A673 (cell line): ENCODE results near the gene ST8SIA3. TPM values are rescaled to one million over a fixed set of nuclear protein-coding genes. Genes with fewer than 3 reads are reported as not detected.

ENCODE experiments used
- BruUV-seq: library from RNA; stranded (reverse); fragments of 400-500 nt; replicated peaks from 2 replicates; lab custom pipeline; 2021; lab: Mats Ljungman, UMichigan
- CTCF ChIA-PET: fragments of 300-600 bp; sonication (Branson Sonifier 250); formaldehyde crosslinking; loops from one replicate; lab custom pipeline; 2022; ENCODE audit warnings: antibody characterized with exemption; lab: Charles Lee
- POLR2A ChIA-PET: fragments of 300-600 bp; sonication (Branson Sonifier 250); formaldehyde crosslinking; loops from one replicate; lab custom pipeline; 2022; ENCODE audit warnings: antibody characterized with exemption; ENCODE audit not compliant: low non-redundant PET; lab: Charles Lee
- DNase-seq: peaks from one replicate; pipeline ENCODE4 v3.0.0-alpha.2; 2015; ENCODE audit warnings: low spot score
- H3K27ac ChIP-seq: fragments of 200-600 bp; sonication (generic); 2 replicates; pipeline ENCODE4 v1.5.1; 2016; ENCODE audit warnings: mixed run types, low read depth, mild to moderate bottlenecking, mixed read lengths, antibody characterized with exemption, low read length; ENCODE audit not compliant: poor library complexity, severe bottlenecking
- H3K27me3 ChIP-seq: fragments of 200-600 bp; sonication (generic); replicated peaks from 2 replicates; pipeline ENCODE4 v1.6.1; 2017; ENCODE audit warnings: mixed run types, low read depth, mild to moderate bottlenecking, mixed read lengths, antibody characterized with exemption, low read length; ENCODE audit not compliant: insufficient read depth, poor library complexity
- H3K36me3 ChIP-seq: fragments of 200-600 bp; sonication (generic); 2 replicates; pipeline ENCODE4 v1.6.1; 2016; ENCODE audit warnings: mixed run types, mild to moderate bottlenecking, mixed read lengths, antibody characterized with exemption, low read length; ENCODE audit not compliant: insufficient read depth, poor library complexity, severe bottlenecking
- H3K4me1 ChIP-seq: fragments of 200-600 bp; sonication (generic); 2 replicates; pipeline ENCODE4 v1.6.1; 2017; ENCODE audit warnings: mixed run types, mild to moderate bottlenecking, mixed read lengths, antibody characterized with exemption, low read length; ENCODE audit not compliant: insufficient read depth, poor library complexity, severe bottlenecking
- H3K4me3 ChIP-seq: fragments of 200-600 bp; sonication (generic); 2 replicates; pipeline ENCODE4 v1.5.1; 2016; ENCODE audit warnings: low read depth, mixed run types, mild to moderate bottlenecking, mixed read lengths, low read length; ENCODE audit not compliant: poor library complexity, severe bottlenecking
- H3K9me3 ChIP-seq: fragments of 200-600 bp; sonication (generic); 2 replicates; pipeline ENCODE4 v1.6.1; 2016; ENCODE audit warnings: mixed run types, low read depth, mild to moderate bottlenecking, mixed read lengths, antibody characterized with exemption, low read length; ENCODE audit not compliant: poor library complexity, severe bottlenecking
- EZH2 ChIP-seq: fragments of 200-600 bp; sonication (generic); IDR thresholded peaks from 2 replicates; pipeline ENCODE4 v1.6.1; 2017; ENCODE audit warnings: borderline replicate concordance, low read depth, mild to moderate bottlenecking, mixed read lengths, antibody characterized with exemption, low read length; ENCODE audit not compliant: poor library complexity, severe bottlenecking
- intact Hi-C: fragments of 100-400 bp; cut with micrococcal nuclease; formaldehyde crosslinking; loops from one replicate; pipeline ENCODE4 v1.10.0; 2022; ENCODE audit not compliant: unreplicated experiment
- total RNA-seq: library from RNA; stranded (reverse); gene quantifications from 2 replicates; pipeline ENCODE4 v1.2.3, GENCODE V29; 2021
- TF ChIP-seq, protein P1 (sequence below): fragments of 300-800, 200-600 bp; sonication (generic); conservative IDR thresholded peaks from 2 replicates; pipeline ENCODE4 v1.5.1; 2017; ENCODE audit warnings: low read depth, mild to moderate bottlenecking, antibody characterized with exemption, low read length, moderate library complexity, mixed read lengths

ST8SIA3 gene
- total RNA-seq, 1 experiment from 2014 or later, result not detected

DNA sequence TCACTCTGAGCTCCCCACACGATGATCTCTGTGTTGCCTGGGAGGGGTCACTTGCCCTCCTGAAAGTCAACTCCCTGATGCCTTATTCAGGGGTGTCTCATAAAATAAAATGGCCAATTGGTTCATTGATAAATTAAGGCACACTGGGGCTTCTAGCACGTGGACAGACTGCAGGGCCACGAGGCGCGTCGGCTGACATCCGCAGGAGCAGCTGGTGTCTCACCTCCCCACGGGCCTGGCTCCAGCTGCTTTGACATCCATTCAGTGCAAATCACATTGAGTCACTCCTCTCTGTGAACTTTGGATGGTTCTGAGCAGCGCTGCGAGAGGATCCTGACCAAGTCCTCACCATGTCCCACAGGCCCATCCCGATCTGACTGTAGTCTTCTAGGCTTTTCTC, 4.6 kb upstream of the ST8SIA3 start:
- no peak overlapping the region for H3K27ac ChIP-seq
- no peak for TF ChIP-seq EZH2
- TF ChIP-seq, protein P1, sequence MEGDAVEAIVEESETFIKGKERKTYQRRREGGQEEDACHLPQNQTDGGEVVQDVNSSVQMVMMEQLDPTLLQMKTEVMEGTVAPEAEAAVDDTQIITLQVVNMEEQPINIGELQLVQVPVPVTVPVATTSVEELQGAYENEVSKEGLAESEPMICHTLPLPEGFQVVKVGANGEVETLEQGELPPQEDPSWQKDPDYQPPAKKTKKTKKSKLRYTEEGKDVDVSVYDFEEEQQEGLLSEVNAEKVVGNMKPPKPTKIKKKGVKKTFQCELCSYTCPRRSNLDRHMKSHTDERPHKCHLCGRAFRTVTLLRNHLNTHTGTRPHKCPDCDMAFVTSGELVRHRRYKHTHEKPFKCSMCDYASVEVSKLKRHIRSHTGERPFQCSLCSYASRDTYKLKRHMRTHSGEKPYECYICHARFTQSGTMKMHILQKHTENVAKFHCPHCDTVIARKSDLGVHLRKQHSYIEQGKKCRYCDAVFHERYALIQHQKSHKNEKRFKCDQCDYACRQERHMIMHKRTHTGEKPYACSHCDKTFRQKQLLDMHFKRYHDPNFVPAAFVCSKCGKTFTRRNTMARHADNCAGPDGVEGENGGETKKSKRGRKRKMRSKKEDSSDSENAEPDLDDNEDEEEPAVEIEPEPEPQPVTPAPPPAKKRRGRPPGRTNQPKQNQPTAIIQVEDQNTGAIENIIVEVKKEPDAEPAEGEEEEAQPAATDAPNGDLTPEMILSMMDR, result no peak
- no peak for DNase-seq
- no peaks in the 10 kb centered on the region for H3K4me1 ChIP-seq
- intact Hi-C loops, result no loop called here
- no peak overlapping the region for H3K4me3 ChIP-seq
- ChIA-PET CTCF (no interaction called here), POLR2A (no interaction called here)
- H3K36me3 ChIP-seq, result no peaks in the 10 kb centered on the region
- H3K27me3 ChIP-seq, result peaks cover 98% of the 10 kb centered on the region
- H3K9me3 ChIP-seq, result no peaks in the 10 kb centered on the region
- BruUV-seq, result no TSS peak

DNA sequence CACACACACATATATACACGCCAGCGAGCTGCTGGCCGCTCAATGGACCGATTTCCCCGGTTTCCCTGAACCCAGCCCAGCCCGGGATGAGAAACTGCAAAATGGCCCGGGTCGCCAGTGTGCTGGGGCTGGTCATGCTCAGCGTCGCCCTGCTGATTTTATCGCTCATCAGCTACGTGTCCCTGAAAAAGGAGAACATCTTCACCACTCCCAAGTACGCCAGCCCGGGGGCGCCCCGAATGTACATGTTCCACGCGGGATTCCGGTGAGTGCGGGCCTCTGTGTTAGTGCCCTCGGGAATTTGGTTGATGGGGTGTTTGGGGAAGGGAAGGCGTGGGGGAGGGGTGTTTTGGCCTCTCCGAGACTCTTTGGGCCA, 392 bp downstream of the ST8SIA3 start:
- H3K27me3 ChIP-seq, result peaks cover 99% of the 10 kb centered on the region
- no peak overlapping the region for H3K4me3 ChIP-seq
- no TSS peak for BruUV-seq
- intact Hi-C loops, result no loop called here
- no peak for DNase-seq
- CTCF ChIA-PET, result no interaction called here
- H3K36me3 ChIP-seq, result no peaks in the 10 kb centered on the region
- POLR2A ChIA-PET, result no interaction called here
- H3K9me3 ChIP-seq, result no peaks in the 10 kb centered on the region
- TF ChIP-seq, protein P1, result no peak
- no peak for TF ChIP-seq EZH2
- no peak overlapping the region for H3K27ac ChIP-seq
- no peaks in the 10 kb centered on the region for H3K4me1 ChIP-seq

DNA sequence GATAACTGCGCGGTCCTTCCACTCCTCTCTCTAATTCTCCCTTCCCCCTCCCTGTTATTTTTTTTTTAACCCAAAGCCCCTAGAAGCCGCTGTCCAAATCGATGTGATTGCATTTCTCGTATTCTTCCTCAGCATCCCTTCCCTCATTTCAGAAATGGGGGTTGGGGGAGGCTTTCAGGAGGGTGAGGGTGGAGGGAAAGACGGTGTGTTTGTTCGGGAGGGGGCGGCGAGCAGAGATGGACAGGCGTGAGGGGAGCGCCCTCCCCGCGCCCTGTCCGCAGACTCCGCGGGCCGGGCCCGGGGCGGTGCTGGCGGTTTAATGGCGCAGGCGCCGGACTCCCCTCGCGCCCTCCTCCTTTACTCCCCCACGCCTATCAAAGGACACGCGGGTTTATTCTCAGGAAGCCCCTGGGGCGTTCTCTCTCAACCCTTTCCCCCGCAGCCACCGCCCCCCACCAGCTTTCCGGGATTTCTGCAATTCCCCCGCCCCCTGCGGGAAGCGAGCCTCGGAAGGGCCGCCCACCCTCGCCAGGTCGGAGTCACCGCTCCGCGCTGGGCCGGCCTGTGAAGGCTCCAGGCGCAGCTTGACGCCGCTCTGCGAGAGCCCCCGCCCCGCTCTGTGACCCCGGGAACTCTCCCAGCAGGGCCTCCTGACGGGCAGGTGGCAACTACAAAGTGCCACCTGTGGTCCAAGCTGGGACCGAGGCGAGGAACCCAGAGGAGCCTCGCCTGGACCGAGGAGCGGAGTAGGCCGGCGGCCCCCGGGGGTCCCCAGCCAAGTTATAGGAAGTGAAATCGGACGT, 981 bp downstream of the ST8SIA3 start:
- TF ChIP-seq EZH2, result peak; percentile 82
- TF ChIP-seq, protein P1, result no peak
- H3K36me3 ChIP-seq, result no peaks in the 10 kb centered on the region
- ChIA-PET CTCF (no interaction called here), POLR2A (no interaction called here)
- no peaks in the 10 kb centered on the region for H3K9me3 ChIP-seq
- no peak for DNase-seq
- no peaks in the 10 kb centered on the region for H3K4me1 ChIP-seq
- peaks cover 99% of the 10 kb centered on the region for H3K27me3 ChIP-seq
- H3K4me3 ChIP-seq, result no peak overlapping the region
- intact Hi-C loops, result no loop called here
- no TSS peak for BruUV-seq
- H3K27ac ChIP-seq, result no peak overlapping the region
